ENCODE results near the gene RECQL5. TPM values are rescaled to one million over a fixed set of nuclear protein-coding genes. Genes with fewer than 3 reads are reported as not detected.

The RECQL5 gene
- total RNA-seq, 2 experiments from 2014 or later, result 90.0 to 139 TPM

GRCh38 chr17:75703191-75703590, 36.2 kb upstream of the RECQL5 start:
- no TSS peak for BruUV-seq (replicated peaks)
- no peak for DNase-seq (ENCODE audit: low spot score)
- no peak overlapping the region for H2AFZ ChIP-seq (ENCODE audit: low read length)
- no peak overlapping the region for H3K4me2 ChIP-seq (ENCODE audit: low read length)
- H3K9me2 ChIP-seq (ENCODE audit: insufficient read depth, low read length), result no peaks in the 10 kb centered on the region
- H4K20me1 ChIP-seq (ENCODE audit: insufficient read depth, low read length), result no peaks in the 10 kb centered on the region
- H3K9me3 ChIP-seq (ENCODE audit: low read length), result no peaks in the 10 kb centered on the region
- no peaks in the 10 kb centered on the region for H3K4me1 ChIP-seq (ENCODE audit: insufficient read depth, low read length, poor library complexity, severe bottlenecking)
- ChIA-PET POLR2A (interaction anchor here (0.6 to 1.9 kb wide), 2 partner anchors 14 to 162 kb away, joined by 3 to 5 read pairs; no protein-coding TSS in a partner anchor), CTCF (ENCODE audit: unreplicated experiment) (interaction anchor here (0.6 to 1.1 kb wide), 2 partner anchors 12 to 50 kb away, joined by 3 read pairs; no protein-coding TSS in a partner anchor)
- intact Hi-C loops (cut with micrococcal nuclease; ENCODE audit: unreplicated experiment), result no loop called here
- H3K27ac ChIP-seq (ENCODE audit: low read depth, low read length, poor library complexity, severe bottlenecking), result no peak overlapping the region
- no peaks in the 10 kb centered on the region for H3K79me2 ChIP-seq (ENCODE audit: insufficient read depth, low read depth, low read length)
- H3K4me3 ChIP-seq (ENCODE audit: low read depth, low read length, poor library complexity, severe bottlenecking), result no peak overlapping the region
- TF ChIP-seq, protein P1, sequence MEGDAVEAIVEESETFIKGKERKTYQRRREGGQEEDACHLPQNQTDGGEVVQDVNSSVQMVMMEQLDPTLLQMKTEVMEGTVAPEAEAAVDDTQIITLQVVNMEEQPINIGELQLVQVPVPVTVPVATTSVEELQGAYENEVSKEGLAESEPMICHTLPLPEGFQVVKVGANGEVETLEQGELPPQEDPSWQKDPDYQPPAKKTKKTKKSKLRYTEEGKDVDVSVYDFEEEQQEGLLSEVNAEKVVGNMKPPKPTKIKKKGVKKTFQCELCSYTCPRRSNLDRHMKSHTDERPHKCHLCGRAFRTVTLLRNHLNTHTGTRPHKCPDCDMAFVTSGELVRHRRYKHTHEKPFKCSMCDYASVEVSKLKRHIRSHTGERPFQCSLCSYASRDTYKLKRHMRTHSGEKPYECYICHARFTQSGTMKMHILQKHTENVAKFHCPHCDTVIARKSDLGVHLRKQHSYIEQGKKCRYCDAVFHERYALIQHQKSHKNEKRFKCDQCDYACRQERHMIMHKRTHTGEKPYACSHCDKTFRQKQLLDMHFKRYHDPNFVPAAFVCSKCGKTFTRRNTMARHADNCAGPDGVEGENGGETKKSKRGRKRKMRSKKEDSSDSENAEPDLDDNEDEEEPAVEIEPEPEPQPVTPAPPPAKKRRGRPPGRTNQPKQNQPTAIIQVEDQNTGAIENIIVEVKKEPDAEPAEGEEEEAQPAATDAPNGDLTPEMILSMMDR (conservative IDR thresholded peaks at IDR 0.05; ENCODE audit: low read length), result no peak
- no peak for TF ChIP-seq EZH2phosphoT487 (IDR thresholded peaks at IDR 0.05; ENCODE audit: borderline replicate concordance, low read depth, low read length)
- H3K36me3 ChIP-seq (ENCODE audit: insufficient read depth, low read length), result peaks cover 99% of the 10 kb centered on the region

GRCh38 chr17:75701288-75701687, 34.3 kb upstream of the RECQL5 start:
- Histone ChIP-seq H2AFZ (ENCODE audit: low read length) (no peak overlapping the region), H4K20me1 (ENCODE audit: insufficient read depth, low read length) (no peaks in the 10 kb centered on the region), H3K4me3 (ENCODE audit: low read depth, low read length, poor library complexity, severe bottlenecking) (no peak overlapping the region), H3K79me2 (ENCODE audit: insufficient read depth, low read depth, low read length) (no peaks in the 10 kb centered on the region), H3K36me3 (ENCODE audit: insufficient read depth, low read length) (peaks cover 99% of the 10 kb centered on the region), H3K4me1 (ENCODE audit: insufficient read depth, low read length, poor library complexity, severe bottlenecking) (no peaks in the 10 kb centered on the region), H3K9me2 (ENCODE audit: insufficient read depth, low read length) (no peaks in the 10 kb centered on the region), H3K4me2 (ENCODE audit: low read length) (no peak overlapping the region), H3K27ac (ENCODE audit: low read depth, low read length, poor library complexity, severe bottlenecking) (no peak overlapping the region), H3K9me3 (ENCODE audit: low read length) (no peaks in the 10 kb centered on the region)
- DNase-seq (ENCODE audit: low spot score), result no peak
- no TSS peak for BruUV-seq (replicated peaks)
- ChIA-PET CTCF (ENCODE audit: unreplicated experiment) (no interaction called here), POLR2A (no interaction called here)
- TF ChIP-seq, protein P1 (conservative IDR thresholded peaks at IDR 0.05; ENCODE audit: low read length), result no peak
- TF ChIP-seq EZH2phosphoT487 (IDR thresholded peaks at IDR 0.05; ENCODE audit: borderline replicate concordance, low read depth, low read length), result no peak
- intact Hi-C loops (cut with micrococcal nuclease; ENCODE audit: unreplicated experiment), result no loop called here

DNA sequence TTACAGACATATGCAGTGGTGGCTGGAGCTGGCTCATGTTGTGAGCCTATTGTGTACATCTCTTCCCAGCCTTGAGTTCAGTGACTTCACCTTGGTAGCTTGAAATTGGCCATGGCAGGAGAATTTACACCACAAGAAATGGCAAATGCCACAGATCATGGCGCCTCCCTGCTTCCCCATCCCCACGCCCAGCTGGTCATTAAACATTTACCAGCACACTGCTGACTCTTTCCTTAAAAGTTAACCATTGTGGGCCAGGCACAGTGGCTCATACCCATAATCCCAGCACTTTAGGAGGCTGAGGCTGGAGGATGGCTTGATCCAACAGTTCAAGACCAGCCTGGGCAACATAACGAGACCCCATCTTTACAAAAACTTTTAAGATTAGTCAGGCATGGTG, 31.7 kb upstream of the RECQL5 start:
- Histone ChIP-seq H3K9me3 (ENCODE audit: low read length) (no peaks in the 10 kb centered on the region), H3K27ac (ENCODE audit: low read depth, low read length, poor library complexity, severe bottlenecking) (no peak overlapping the region), H3K9me2 (ENCODE audit: insufficient read depth, low read length) (no peaks in the 10 kb centered on the region), H3K79me2 (ENCODE audit: insufficient read depth, low read depth, low read length) (no peaks in the 10 kb centered on the region), H3K4me3 (ENCODE audit: low read depth, low read length, poor library complexity, severe bottlenecking) (no peak overlapping the region), H2AFZ (ENCODE audit: low read length) (no peak overlapping the region), H3K4me2 (ENCODE audit: low read length) (no peak overlapping the region), H3K36me3 (ENCODE audit: insufficient read depth, low read length) (peaks cover 99% of the 10 kb centered on the region), H4K20me1 (ENCODE audit: insufficient read depth, low read length) (no peaks in the 10 kb centered on the region), H3K4me1 (ENCODE audit: insufficient read depth, low read length, poor library complexity, severe bottlenecking) (no peaks in the 10 kb centered on the region)
- no TSS peak for BruUV-seq (replicated peaks)
- intact Hi-C loops (cut with micrococcal nuclease; ENCODE audit: unreplicated experiment), result no loop called here
- ChIA-PET POLR2A (interaction anchor here (0.7 kb wide), 1 partner anchor 293 kb away, joined by 3 read pairs; no protein-coding TSS in a partner anchor), CTCF (ENCODE audit: unreplicated experiment) (interaction anchor here (0.9 kb wide), 1 partner anchor 9 kb away, joined by 3 read pairs; no protein-coding TSS in a partner anchor)
- TF ChIP-seq EZH2phosphoT487 (IDR thresholded peaks at IDR 0.05; ENCODE audit: borderline replicate concordance, low read depth, low read length), result no peak
- TF ChIP-seq, protein P1 (conservative IDR thresholded peaks at IDR 0.05; ENCODE audit: low read length), result no peak
- DNase-seq (ENCODE audit: low spot score), result no peak
